SK-N-SH (cell line): ENCODE measurements around the gene EEIG1. TPM values are rescaled to one million over a fixed set of nuclear protein-coding genes. Genes with fewer than 3 reads are reported as not detected.

ENCODE experiments used
- CTCF ChIA-PET: fragments of 300-600, 350-600 bp; formaldehyde crosslinking; extraction: SDS; loops from one replicate; lab custom pipeline; 2021; lab: Yijun Ruan, JAX
- POLR2A ChIA-PET: fragments of 350-600 bp; sonication (Branson Sonifier 250); formaldehyde crosslinking; extraction: SDS; loops from one replicate; lab custom pipeline; 2020; ENCODE audit warnings: antibody characterized with exemption, inconsistent platforms; lab: Yijun Ruan, JAX
- DNase-seq: peaks from one replicate; pipeline ENCODE4 v3.0.0; 2012
- H2AFZ ChIP-seq: fragments of 200-600 bp; sonication (generic); 2 replicates; pipeline ENCODE4 v1.8.1; 2016; ENCODE audit warnings: antibody characterized with exemption, mild to moderate bottlenecking, low read depth
- H3F3A ChIP-seq: fragments of 200-600 bp; sonication (generic); replicated peaks from 2 replicates; pipeline ENCODE3; 2016; ENCODE audit warnings: antibody characterized with exemption, mild to moderate bottlenecking; ENCODE audit not compliant: insufficient read depth
- H3K27ac ChIP-seq, 2 experiments: fragments of 200-500 bp in 1 of 2; fragments of 200-600 bp in 1 of 2; sonication (Bioruptor generic) in 1 of 2; sonication (generic), shearing (Covaris generic) in 1 of 2; 2 replicates each; pipeline versions ENCODE4 v1.5.1 to v1.6.1; 2014 to 2016; ENCODE audit warnings: low read depth in 2 of 2, inconsistent platforms in 1 of 2, low read length in 1 of 2, mild to moderate bottlenecking in 1 of 2, mixed read lengths in 1 of 2
- H3K27me3 ChIP-seq: fragments of 200-600 bp; sonication (generic), shearing (Covaris generic); 2 replicates; pipeline ENCODE4 v1.6.1; 2016; ENCODE audit warnings: mixed run types; ENCODE audit not compliant: insufficient read depth
- H3K36me3 ChIP-seq, 2 experiments: fragments of 200-500 bp in 1 of 2; fragments of 200-600 bp in 1 of 2; sonication (Bioruptor generic) in 1 of 2; sonication (generic) in 1 of 2; replicated peaks in 1 of 2; 2 replicates each; pipeline versions ENCODE3 to v1.5.1; 2014 to 2016; ENCODE audit warnings: low read length in 1 of 2, mild to moderate bottlenecking in 1 of 2; ENCODE audit not compliant: insufficient read depth in 2 of 2, control insufficient read depth in 1 of 2
- H3K4me1 ChIP-seq, 2 experiments: fragments of 200-500 bp in 1 of 2; fragments of 200-600 bp in 1 of 2; sonication (Bioruptor generic) in 1 of 2; sonication (generic), shearing (Covaris generic) in 1 of 2; 2 replicates each; pipeline versions ENCODE4 v1.5.1 to v1.6.1; 2014 to 2016; ENCODE audit warnings: low read depth in 1 of 2, low read length in 1 of 2, mixed run types in 1 of 2; ENCODE audit not compliant: insufficient read depth in 2 of 2, control insufficient read depth in 1 of 2
- H3K4me2 ChIP-seq: fragments of 200-600 bp; sonication (generic), shearing (Covaris generic); 2 replicates; pipeline ENCODE4 v1.6.1; 2017; ENCODE audit warnings: mixed run types
- H3K4me3 ChIP-seq, 2 experiments: fragments of 200-500 bp in 1 of 2; fragments of 200-600 bp in 1 of 2; sonication (Bioruptor generic) in 1 of 2; sonication (generic), shearing (Covaris generic) in 1 of 2; 2 replicates each; pipeline versions ENCODE4 v1.5.1 to v1.8.1; 2014 to 2016; ENCODE audit warnings: low read depth in 2 of 2, inconsistent platforms in 1 of 2, low read length in 1 of 2, mild to moderate bottlenecking in 1 of 2, mixed read lengths in 1 of 2, moderate library complexity in 1 of 2
- H3K79me2 ChIP-seq: fragments of 200-600 bp; sonication (generic); 2 replicates; pipeline ENCODE4 v1.8.1; 2017; ENCODE audit warnings: mild to moderate bottlenecking; ENCODE audit not compliant: insufficient read depth
- H3K9ac ChIP-seq: fragments of 200-600 bp; sonication (generic); 2 replicates; pipeline ENCODE4 v1.6.1; 2017; ENCODE audit warnings: mixed run types
- H3K9me2 ChIP-seq: fragments of 200-600 bp; sonication (generic); 2 replicates; pipeline ENCODE4 v1.6.1; 2017; ENCODE audit warnings: mixed run types
- H3K9me3 ChIP-seq: fragments of 200-600 bp; sonication (generic); 2 replicates; pipeline ENCODE4 v1.6.1; 2017; ENCODE audit warnings: mixed run types, mild to moderate bottlenecking, moderate library complexity
- H4K20me1 ChIP-seq: fragments of 200-600 bp; sonication (generic); 2 replicates; pipeline ENCODE4 v1.6.1; 2017; ENCODE audit warnings: mild to moderate bottlenecking, mixed run types; ENCODE audit not compliant: insufficient read depth
- CHD2 ChIP-seq: fragments of 150-350 bp; IDR thresholded peaks from 2 replicates; pipeline ENCODE4 v1.6.1; 2018; ENCODE audit warnings: low read length; ENCODE audit not compliant: partially characterized antibody
- EP300 ChIP-seq, 2 experiments: IDR thresholded peaks; 2 replicates each; pipeline versions ENCODE4 v1.4.0 to v1.6.1; 2012; ENCODE audit warnings: borderline replicate concordance in 1 of 2, low read depth in 1 of 2, low read length in 1 of 2
- EZH2phosphoT487 ChIP-seq: fragments of 200-600 bp; sonication (generic); IDR thresholded peaks from 2 replicates; pipeline ENCODE4 v1.6.1; 2017; ENCODE audit warnings: low read depth, mixed run types, mild to moderate bottlenecking, antibody characterized with exemption, moderate library complexity, borderline replicate concordance
- FOXJ3 ChIP-seq: sonication (generic); formaldehyde crosslinking; IDR thresholded peaks from 2 replicates; pipeline ENCODE4 v1.5.1; 2020; ENCODE audit warnings: mild to moderate bottlenecking, missing genetic modification reagents
- GATA2 ChIP-seq: sonication (generic); formaldehyde crosslinking; IDR thresholded peaks from 2 replicates; pipeline ENCODE4 v1.5.0; 2020; ENCODE audit warnings: mild to moderate bottlenecking, missing genetic modification reagents
- JUND ChIP-seq: IDR thresholded peaks from 2 replicates; pipeline ENCODE4 v1.4.0; 2012
- NFIC ChIP-seq: IDR thresholded peaks from 2 replicates; pipeline ENCODE4 v1.4.0; 2012; ENCODE audit warnings: borderline replicate concordance
- POLR2AphosphoS5 ChIP-seq: IDR thresholded peaks from 2 replicates; pipeline ENCODE4 v1.6.1; 2012; ENCODE audit warnings: low read depth, low read length
- RCOR1 ChIP-seq: fragments of 150-350 bp; IDR thresholded peaks from 2 replicates; pipeline ENCODE4 v1.6.1; 2017; ENCODE audit warnings: antibody characterized with exemption, low read length
- SIN3A ChIP-seq: IDR thresholded peaks from 2 replicates; pipeline ENCODE4 v1.6.1; 2012; ENCODE audit warnings: low read depth, mild to moderate bottlenecking, low read length, moderate library complexity, borderline replicate concordance
- TAF1 ChIP-seq: IDR thresholded peaks from 2 replicates; pipeline ENCODE4 v1.6.1; 2012; ENCODE audit warnings: low read depth, mild to moderate bottlenecking, low read length, moderate library complexity, borderline replicate concordance
- TEAD4 ChIP-seq: IDR thresholded peaks from 2 replicates; pipeline ENCODE4 v1.4.0; 2012; ENCODE audit warnings: mild to moderate bottlenecking, borderline replicate concordance; ENCODE audit not compliant: insufficient read depth
- YY1 ChIP-seq: IDR thresholded peaks from 2 replicates; pipeline ENCODE4 v1.4.0; 2012; ENCODE audit warnings: low read depth, mild to moderate bottlenecking
- ZBTB33 ChIP-seq: IDR thresholded peaks from 2 replicates; pipeline ENCODE4 v1.4.0; 2012; ENCODE audit warnings: low read depth, borderline replicate concordance
- WGBS: methylation state at CpG from one replicate; pipeline ENCODE4 v1.1.6; 2017; ENCODE audit warnings: low lambda C conversion rate; 5-methylcytosine and 5-hydroxymethylcytosine counted together
- polyA plus RNA-seq, 3 experiments: library from polyadenylated mRNA; depleted of rRNA; stranded (reverse); fragments of >200 nt; gene quantifications; 2 replicates each; pipeline ENCODE4 v1.2.3, GENCODE V29; 2012

Gene EEIG1
- polyA plus RNA-seq, 1 of the 3 experiments (the other 2 are of a cell fraction), result 26.2 TPM

GRCh38 chr9:127972236-127972871 is 8.4 kb downstream of the EEIG1 start (continued):
- TF ChIP-seq NFIC (no peak), JUND (no peak), POLR2AphosphoS5 (no peak), FOXJ3 (CRISPR knock-in tag) (peak; percentile 82; the same call in 1 of the 2 replicates), SIN3A (no peak), ZBTB33 (no peak), RCOR1 (peak; percentile 14; the same call in 1 of the 2 replicates), EP300 (IDR thresholded peaks at IDR 0.05; ENCODE audit: borderline replicate concordance in 1 of 2, low read depth in 1 of 2, low read length in 1 of 2) (peak in 1 of 2 experiments; percentile 61; a peak in 2 of 4 replicates), TEAD4 (no peak)

DNA sequence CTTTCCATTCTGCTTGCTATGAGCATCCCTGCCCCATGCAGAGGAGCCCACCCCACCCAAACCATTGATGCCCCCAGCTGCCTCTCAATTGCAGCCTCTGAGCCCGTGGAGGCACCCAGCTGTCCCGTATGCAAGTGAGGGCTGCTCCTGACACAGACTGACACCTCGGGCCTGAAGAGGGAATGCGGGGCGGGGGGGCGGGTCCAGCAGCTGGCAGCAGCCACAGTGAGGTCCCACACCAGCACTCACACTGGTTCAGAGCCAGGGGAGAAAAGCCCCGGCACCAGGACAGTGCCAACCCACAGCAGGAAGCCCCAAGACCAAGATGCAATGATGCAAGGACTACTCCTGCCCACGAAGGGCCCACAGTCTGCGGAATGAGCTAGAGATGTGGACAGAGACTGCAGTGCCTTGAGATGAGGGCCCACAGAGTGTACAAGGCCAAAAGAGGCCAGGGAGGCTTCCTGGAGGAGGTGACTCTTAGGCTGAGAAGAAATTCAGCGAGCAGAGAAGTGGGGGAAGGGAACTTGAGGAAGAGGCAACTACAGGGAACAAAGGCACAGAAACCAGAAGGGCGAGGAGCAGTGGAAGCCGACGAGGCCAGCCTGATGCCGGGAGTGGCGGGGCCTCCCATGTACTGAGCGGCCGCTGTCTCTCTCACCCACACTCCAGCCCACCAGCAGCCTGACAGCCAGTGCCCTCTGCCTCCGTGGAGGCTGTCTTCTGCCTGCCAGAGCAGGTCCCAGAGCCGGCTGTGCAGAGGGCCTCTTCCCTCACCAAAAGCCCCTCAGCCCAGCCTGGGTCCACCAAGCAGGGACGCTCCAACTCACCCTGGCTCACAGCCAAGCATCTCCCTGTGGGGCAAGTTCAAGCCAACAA is 9.2 kb downstream of the EEIG1 start:
- no peak overlapping the region for H3K4me3 ChIP-seq
- peak overlapping the region in 1 of 2 experiments; percentile 93; a peak in 2 of 4 replicates for H3K27ac ChIP-seq
- TF ChIP-seq POLR2AphosphoS5 (no peak), EZH2phosphoT487 (no peak), JUND (no peak), CHD2 (no peak), YY1 (no peak), RCOR1 (no peak), TAF1 (no peak), GATA2 (no peak), ZBTB33 (no peak)
- TF ChIP-seq, all 33 proteins: peak for 0
- H3K4me1 ChIP-seq, result peaks cover 90 to 100% of the 10 kb centered on the region in 2 experiments
- H2AFZ ChIP-seq, result no peak overlapping the region
- peaks cover 57% of the 10 kb centered on the region for H4K20me1 ChIP-seq
- no peaks in the 10 kb centered on the region for H3K9me2 ChIP-seq
- 59% methylated on average over 17 of the region's 20 CpGs for WGBS
- peaks cover 98% of the 10 kb centered on the region for H3K79me2 ChIP-seq
- H3F3A ChIP-seq, result peaks cover 7% of the 10 kb centered on the region
- POLR2A ChIA-PET, result interaction anchor here (1.3 to 2.0 kb wide), 2 partner anchors 29 to 146 kb away, joined by 3 to 5 read pairs; no protein-coding TSS in a partner anchor
- H3K9me3 ChIP-seq, result no peaks in the 10 kb centered on the region
- H3K4me2 ChIP-seq, result peak overlapping the region; percentile 98; the same call in 1 of the 2 replicates
- H3K27me3 ChIP-seq, result no peaks in the 10 kb centered on the region
- no peaks in the 10 kb centered on the region for H3K36me3 ChIP-seq
- peak; percentile 40 for DNase-seq
- no peak overlapping the region for H3K9ac ChIP-seq
- CTCF ChIA-PET, result interaction anchor here (0.7 to 7.9 kb wide), 8 partner anchors 8 to 96 kb away, joined by 3 to 75 read pairs (median 7); partner anchors contain the start of genes EEIG1 and SLC25A25
